OCI-LY7 (cell line): ENCODE results near the gene NSMF.

Experiments
- EZH2phosphoT487 ChIP-seq: fragments of 200-600 bp; sonication (generic); IDR thresholded peaks from 2 replicates; pipeline ENCODE4 v1.6.1; 2018; ENCODE audit warnings: low read depth, borderline replicate concordance, mild to moderate bottlenecking, mixed run types, antibody characterized with exemption, low read length, moderate library complexity, mixed read lengths
- TF ChIP-seq, protein P1 (sequence below): fragments of 200-600 bp; sonication (generic); conservative IDR thresholded peaks from 2 replicates; pipeline ENCODE4 v1.5.1; 2014; ENCODE audit warnings: mild to moderate bottlenecking, antibody characterized with exemption, low read length, moderate library complexity, mixed read lengths

GRCh38 chr9:137448602-137448962, 10.6 kb downstream of the NSMF start:
- TF ChIP-seq, protein P1, sequence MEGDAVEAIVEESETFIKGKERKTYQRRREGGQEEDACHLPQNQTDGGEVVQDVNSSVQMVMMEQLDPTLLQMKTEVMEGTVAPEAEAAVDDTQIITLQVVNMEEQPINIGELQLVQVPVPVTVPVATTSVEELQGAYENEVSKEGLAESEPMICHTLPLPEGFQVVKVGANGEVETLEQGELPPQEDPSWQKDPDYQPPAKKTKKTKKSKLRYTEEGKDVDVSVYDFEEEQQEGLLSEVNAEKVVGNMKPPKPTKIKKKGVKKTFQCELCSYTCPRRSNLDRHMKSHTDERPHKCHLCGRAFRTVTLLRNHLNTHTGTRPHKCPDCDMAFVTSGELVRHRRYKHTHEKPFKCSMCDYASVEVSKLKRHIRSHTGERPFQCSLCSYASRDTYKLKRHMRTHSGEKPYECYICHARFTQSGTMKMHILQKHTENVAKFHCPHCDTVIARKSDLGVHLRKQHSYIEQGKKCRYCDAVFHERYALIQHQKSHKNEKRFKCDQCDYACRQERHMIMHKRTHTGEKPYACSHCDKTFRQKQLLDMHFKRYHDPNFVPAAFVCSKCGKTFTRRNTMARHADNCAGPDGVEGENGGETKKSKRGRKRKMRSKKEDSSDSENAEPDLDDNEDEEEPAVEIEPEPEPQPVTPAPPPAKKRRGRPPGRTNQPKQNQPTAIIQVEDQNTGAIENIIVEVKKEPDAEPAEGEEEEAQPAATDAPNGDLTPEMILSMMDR, result no peak
- no peak for TF ChIP-seq EZH2phosphoT487
